MM.1S (cell line): ENCODE data around the gene OR7G1.

Experiments
- DNase-seq: peaks from one replicate; pipeline ENCODE4 v3.0.0-alpha.2; 2015
- H2AFZ ChIP-seq: fragments of 300-600 bp; sonication (generic); 2 replicates; pipeline ENCODE4 v1.6.0; 2016; ENCODE audit warnings: antibody characterized with exemption, low read length
- H3F3A ChIP-seq: fragments of 300-600 bp; sonication (generic); 2 replicates; pipeline ENCODE4 v1.6.1; 2016; ENCODE audit warnings: mild to moderate bottlenecking, antibody characterized with exemption, low read length, moderate library complexity, mixed read lengths; ENCODE audit not compliant: insufficient read depth
- H3K27ac ChIP-seq: fragments of 300-600 bp; sonication (generic); 2 replicates; pipeline ENCODE4 v1.5.1; 2016; ENCODE audit warnings: mild to moderate bottlenecking, low read length
- H3K27me3 ChIP-seq: fragments of 300-600 bp; sonication (generic); replicated peaks from 2 replicates; pipeline ENCODE4 v1.6.0; 2016; ENCODE audit warnings: low read length; ENCODE audit not compliant: insufficient read depth
- H3K36me3 ChIP-seq: fragments of 300-600 bp; sonication (generic); replicated peaks from 2 replicates; pipeline ENCODE4 v1.6.1; 2016; ENCODE audit warnings: mild to moderate bottlenecking, low read length, mixed read lengths; ENCODE audit not compliant: insufficient read depth
- H3K4me1 ChIP-seq: fragments of 300-600 bp; sonication (generic); 2 replicates; pipeline ENCODE4 v1.6.1; 2016; ENCODE audit warnings: low read length, mixed read lengths
- H3K4me2 ChIP-seq: fragments of 300-600 bp; sonication (generic); 2 replicates; pipeline ENCODE4 v1.6.0; 2016; ENCODE audit warnings: low read depth, low read length
- H3K4me3 ChIP-seq: fragments of 300-600 bp; sonication (generic); 2 replicates; pipeline ENCODE4 v1.5.1; 2016; ENCODE audit warnings: low read length, mixed read lengths
- H3K79me2 ChIP-seq: fragments of 300-600 bp; sonication (generic); 2 replicates; pipeline ENCODE4 v1.6.1; 2016; ENCODE audit warnings: mixed run types, low read length, mixed read lengths
- H3K9ac ChIP-seq: fragments of 300-600 bp; sonication (generic); 2 replicates; pipeline ENCODE4 v1.6.1; 2016; ENCODE audit warnings: low read length, mixed read lengths
- H3K9me2 ChIP-seq: fragments of 300-600 bp; sonication (generic); replicated peaks from 2 replicates; pipeline ENCODE4 v1.6.1; 2016; ENCODE audit warnings: mild to moderate bottlenecking, low read length, mixed read lengths; ENCODE audit not compliant: insufficient read depth
- H3K9me3 ChIP-seq: fragments of 300-600 bp; sonication (generic); replicated peaks from 2 replicates; pipeline ENCODE4 v1.6.1; 2016; ENCODE audit warnings: mild to moderate bottlenecking, low read length, mixed read lengths; ENCODE audit not compliant: insufficient read depth
- H4K20me1 ChIP-seq: fragments of 300-600 bp; sonication (generic); 2 replicates; pipeline ENCODE4 v1.6.1; 2016; ENCODE audit warnings: mild to moderate bottlenecking, low read length, moderate library complexity, mixed read lengths; ENCODE audit not compliant: insufficient read depth
- CTCF ChIP-seq: fragments of 300-600 bp; sonication (generic); IDR thresholded peaks from 2 replicates; pipeline ENCODE4 v1.5.1; 2016; ENCODE audit warnings: antibody characterized with exemption, low read length, mixed read lengths
- EZH2 ChIP-seq: fragments of 300-600 bp; sonication (generic); optimal IDR thresholded peaks from 2 replicates; pipeline ENCODE3; 2017; ENCODE audit warnings: low read depth, mild to moderate bottlenecking, antibody characterized with exemption, low read length, mixed read lengths
- EZH2phosphoT487 ChIP-seq: fragments of 300-600 bp; sonication (generic); IDR thresholded peaks from 2 replicates; pipeline ENCODE4 v1.6.1; 2018; ENCODE audit warnings: antibody characterized with exemption, low read length

Gene OR7G1

GRCh38 chr19:9115307-9115813 is at the start of gene OR7G1:
Gene OR7G1, minus strand, starts transcription at chr19:9115763. Its CDS starts 0 bp downstream, at chr19:9115763.
- H3K4me3 ChIP-seq: no peak within 1 kb of the TSS
- H3F3A ChIP-seq: no peaks in the 10 kb centered on the region
- no peaks in the 10 kb centered on the region for H3K79me2 ChIP-seq
- H3K36me3 ChIP-seq: no peaks in the 10 kb centered on the region
- no peak for DNase-seq
- H3K9ac ChIP-seq: no peak within 1 kb of the TSS
- H3K27ac ChIP-seq: no peak within 1 kb of the TSS
- H3K9me2 ChIP-seq: no peaks in the 10 kb centered on the region
- no peaks in the 10 kb centered on the region for H3K4me1 ChIP-seq
- no peaks in the 10 kb centered on the region for H4K20me1 ChIP-seq
- TF ChIP-seq CTCF (no peak), EZH2phosphoT487 (no peak), EZH2 (no peak)
- no peak within 1 kb of the TSS for H2AFZ ChIP-seq
- H3K9me3 ChIP-seq: no peaks in the 10 kb centered on the region
- H3K4me2 ChIP-seq: no peak within 1 kb of the TSS
- H3K27me3 ChIP-seq: peaks cover 30% of the 10 kb centered on the region

GRCh38 chr19:9165261-9165660 is 49.7 kb upstream of the OR7G1 start:
- peaks cover 28% of the 10 kb centered on the region for H3K36me3 ChIP-seq

DNA sequence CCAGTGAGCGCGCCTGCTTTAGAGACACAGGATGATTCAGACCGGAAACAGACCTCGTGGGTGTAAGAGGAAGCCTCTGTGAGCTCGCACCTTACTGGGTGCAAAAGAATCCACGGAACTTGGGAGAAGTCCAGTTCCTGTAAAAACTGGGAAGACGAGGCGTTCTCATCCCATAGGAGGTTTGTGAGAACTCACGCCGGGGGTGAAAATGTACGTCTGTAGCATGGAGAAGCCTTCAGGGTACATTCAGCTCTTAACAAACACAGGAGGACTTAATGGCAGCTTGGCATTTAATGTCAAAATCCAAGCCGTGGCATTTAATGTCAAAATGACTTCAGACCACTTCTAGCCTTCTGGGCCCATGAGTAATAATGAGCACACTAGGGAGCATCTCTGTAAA is 45.9 kb upstream of the OR7G1 start:
- Histone ChIP-seq H3K27me3 (no peaks in the 10 kb centered on the region), H3K4me3 (no peak overlapping the region), H3K79me2 (0 out of 2 replicates have a peak, but pooled peaks cover 4% of the 10 kb centered on the region), H3K27ac (no peak overlapping the region), H4K20me1 (no peaks in the 10 kb centered on the region), H3K36me3 (peaks cover 61% of the 10 kb centered on the region), H3K4me1 (no peaks in the 10 kb centered on the region), H3F3A (no peaks in the 10 kb centered on the region), H2AFZ (no peak overlapping the region), H3K4me2 (no peak overlapping the region), H3K9me2 (no peaks in the 10 kb centered on the region), H3K9ac (no peak overlapping the region), H3K9me3 (no peaks in the 10 kb centered on the region)
- TF ChIP-seq CTCF (no peak), EZH2 (no peak), EZH2phosphoT487 (no peak)
- no peak for DNase-seq

More at GRCh38 chr19:9165261-9165660, 49.7 kb upstream of the OR7G1 start:
- Histone ChIP-seq H3K4me1 (no peaks in the 10 kb centered on the region), H3F3A (no peaks in the 10 kb centered on the region), H4K20me1 (no peaks in the 10 kb centered on the region), H3K4me2 (no peak overlapping the region), H3K79me2 (no peaks in the 10 kb centered on the region), H3K9ac (no peak overlapping the region), H2AFZ (no peak overlapping the region), H3K27ac (no peak overlapping the region), H3K9me2 (no peaks in the 10 kb centered on the region), H3K27me3 (no peaks in the 10 kb centered on the region), H3K9me3 (no peaks in the 10 kb centered on the region), H3K4me3 (no peak overlapping the region)
- no peak for TF ChIP-seq EZH2
- no peak for TF ChIP-seq CTCF
- no peak for TF ChIP-seq EZH2phosphoT487
- DNase-seq: no peak
